Fibroblast of the aortic adventitia (primary cell): ENCODE results near the gene EMILIN2. TPM values are rescaled to one million over a fixed set of nuclear protein-coding genes. Genes with fewer than 3 reads are reported as not detected.

Experiments
- DNase-seq: peaks from one replicate; pipeline ENCODE4 v3.0.0-alpha.2; 2010; ENCODE audit warnings: low read depth
- H3K4me3 ChIP-seq: 2 replicates; pipeline ENCODE4 v1.5.1; 2011; ENCODE audit warnings: low read depth, mild to moderate bottlenecking, control low read depth, low read length, moderate library complexity
- CTCF ChIP-seq: IDR thresholded peaks from 2 replicates; pipeline ENCODE4 v1.5.1; 2011; ENCODE audit warnings: mild to moderate bottlenecking, low read length, control low read depth, inconsistent platforms; ENCODE audit not compliant: insufficient read depth
- total RNA-seq: library from RNA; depleted of rRNA; stranded (reverse); fragments of >200 nt; gene quantifications from 2 replicates; pipeline ENCODE4 v1.2.3, GENCODE V29; 2012; ENCODE audit warnings: low replicate concordance

Gene EMILIN2
- total RNA-seq, 1 donor, result 11.2 TPM

GRCh38 chr18:2869207-2869606 is 22.4 kb downstream of the EMILIN2 start:
- H3K4me3 ChIP-seq, result no peak overlapping the region
- TF ChIP-seq CTCF, result no peak
- DNase-seq, result no peak

- no peak for DNase-seq
- H3K4me3 ChIP-seq, result no peak overlapping the region
- no peak for TF ChIP-seq CTCF
Observed at GRCh38 chr18:2871111-2871720, 24.4 kb downstream of the EMILIN2 start.

- TF ChIP-seq CTCF, result no peak
- DNase-seq, result no peak
- H3K4me3 ChIP-seq, result no peak overlapping the region
Observed at GRCh38 chr18:2872095-2872494, 25.3 kb downstream of the EMILIN2 start.

- no peak for TF ChIP-seq CTCF
- H3K4me3 ChIP-seq, result no peak overlapping the region
- no peak for DNase-seq
Observed at GRCh38 chr18:2874765-2875164, 28.0 kb downstream of the EMILIN2 start.

GRCh38 chr18:2878656-2879330 is 32.0 kb downstream of the EMILIN2 start:
- DNase-seq, result no peak
- H3K4me3 ChIP-seq, result no peak overlapping the region
- TF ChIP-seq CTCF, result no peak

GRCh38 chr18:2879889-2880288 is 33.1 kb downstream of the EMILIN2 start:
- no peak overlapping the region for H3K4me3 ChIP-seq
- DNase-seq, result no peak
- no peak for TF ChIP-seq CTCF
